GM12878 (cell line): Measurements from ENCODE around the gene SYCP3. TPM values are rescaled to one million over a fixed set of nuclear protein-coding genes. Genes with fewer than 3 reads are reported as not detected.

Experiments
- ATAC-seq: fragments of 200-7000 bp; cut with Tn5 transposase; 3 replicates; pipeline ENCODE4 v1.9.1; 2020; ENCODE audit warnings: mild to moderate bottlenecking, moderate library complexity
- BruUV-seq: library from RNA; stranded (reverse); fragments of 400-500 nt; replicated peaks from 2 replicates; lab custom pipeline; 2021; lab: Mats Ljungman, UMichigan
- CTCF ChIA-PET: fragments of 300-600 bp; sonication (Branson Sonifier 250); formaldehyde crosslinking; extraction: SDS; loops from one replicate; lab custom pipeline; 2021; ENCODE audit warnings: inconsistent platforms; lab: Yijun Ruan, JAX
- POLR2A ChIA-PET: fragments of 350-600 bp; formaldehyde crosslinking; extraction: SDS; loops from one replicate; lab custom pipeline; 2021; ENCODE audit warnings: inconsistent platforms; lab: Charles Lee
- RAD21 ChIA-PET: fragments of 300-600 bp; sonication (Branson Sonifier 250); formaldehyde crosslinking; loops from one replicate; lab custom pipeline; 2023; ENCODE audit warnings: antibody characterized with exemption; ENCODE audit not compliant: unreplicated experiment; lab: Charles Lee
- SMC1A ChIA-PET: fragments of 300-600 bp; sonication (Branson Sonifier 250); formaldehyde crosslinking; loops from one replicate; lab custom pipeline; 2023; ENCODE audit not compliant: unreplicated experiment, uncharacterized antibody; lab: Charles Lee
- DNase-seq: peaks from one replicate; pipeline ENCODE4 v3.0.0-alpha.2; 2011; ENCODE audit warnings: low read depth, low spot score
- FAIRE-seq: peaks from 3 replicates; lab custom pipeline; 2011; peaks lifted over from hg19 to GRCh38; lab: Jason Lieb, UNC
- H2AFZ ChIP-seq: 2 replicates; pipeline ENCODE4 v1.6.0; 2011; ENCODE audit warnings: low read depth, low read length, control low read depth; ENCODE audit not compliant: control insufficient read depth
- H3K27ac ChIP-seq: 2 replicates; pipeline ENCODE4 v1.5.1; 2011; ENCODE audit warnings: control low read depth; ENCODE audit not compliant: control insufficient read depth, insufficient read depth
- H3K27me3 ChIP-seq, 2 experiments: replicated peaks in 1 of 2; 2 replicates each; pipeline versions ENCODE4 v1.6.0 to v1.6.1; 2011; ENCODE audit warnings: low read length in 1 of 2; ENCODE audit not compliant: control insufficient read depth in 2 of 2, insufficient read depth in 2 of 2
- H3K36me3 ChIP-seq, 2 experiments: 2 replicates each; pipeline ENCODE4 v1.5.1; 2011; ENCODE audit warnings: low read length in 1 of 2; ENCODE audit not compliant: control insufficient read depth in 2 of 2, insufficient read depth in 2 of 2
- H3K4me1 ChIP-seq: 2 replicates; pipeline ENCODE4 v1.6.1; 2011; ENCODE audit warnings: mild to moderate bottlenecking, low read length, moderate library complexity, mixed read lengths; ENCODE audit not compliant: control insufficient read depth, insufficient read depth
- H3K4me2 ChIP-seq: 2 replicates; pipeline ENCODE4 v1.6.0; 2011; ENCODE audit warnings: control low read depth; ENCODE audit not compliant: control insufficient read depth, insufficient read depth
- H3K4me3 ChIP-seq: fragments of 200-600 bp; sonication (generic); 2 replicates; pipeline ENCODE4 v1.5.1; 2016
- H3K79me2 ChIP-seq: 2 replicates; pipeline ENCODE4 v1.6.0; 2011; ENCODE audit warnings: low read length; ENCODE audit not compliant: control insufficient read depth, insufficient read depth
- H3K9ac ChIP-seq: 2 replicates; pipeline ENCODE4 v1.8.0; 2011; ENCODE audit warnings: low read length, control low read depth, mixed read lengths; ENCODE audit not compliant: control insufficient read depth, insufficient read depth
- H3K9me3 ChIP-seq: replicated peaks from 3 replicates; pipeline ENCODE4 v1.5.1; 2011; ENCODE audit warnings: mild to moderate bottlenecking, low read length; ENCODE audit not compliant: control insufficient read depth, insufficient read depth
- H4K20me1 ChIP-seq: 2 replicates; pipeline ENCODE4 v1.6.0; 2011; ENCODE audit not compliant: control insufficient read depth, insufficient read depth
- ASH2L ChIP-seq: fragments of 300-600, 200-600 bp; sonication (generic); IDR thresholded peaks from 2 replicates; pipeline ENCODE4 v1.6.1; 2017; ENCODE audit warnings: low read depth, mild to moderate bottlenecking, borderline replicate concordance
- BCLAF1 ChIP-seq: fragments of 450-650 bp; IDR thresholded peaks from 2 replicates; pipeline ENCODE4 v1.6.1; 2017; ENCODE audit warnings: antibody characterized with exemption, mild to moderate bottlenecking, moderate library complexity
- BRCA1 ChIP-seq: IDR thresholded peaks from 2 replicates; pipeline ENCODE4 v1.6.1; 2011; ENCODE audit warnings: low read depth, low read length, improper control_type of control experiment
- CBFB ChIP-seq: IDR thresholded peaks from 2 replicates; pipeline ENCODE4 v1.6.1; 2016; ENCODE audit warnings: antibody characterized with exemption, low read depth
- CEBPB ChIP-seq, 2 experiments: fragments of 150-350 bp in 1 of 2; IDR thresholded peaks; 2 replicates each; pipeline ENCODE4 v1.6.1; 2012 to 2014; ENCODE audit warnings: low read depth in 2 of 2, low read length in 2 of 2, borderline replicate concordance in 1 of 2, inconsistent platforms in 1 of 2
- NFXL1 ChIP-seq: fragments of 450-650 bp; IDR thresholded peaks from 2 replicates; pipeline ENCODE4 v1.6.1; 2017; ENCODE audit warnings: antibody characterized with exemption, mild to moderate bottlenecking, borderline replicate concordance
- RAD21 ChIP-seq: IDR thresholded peaks from 2 replicates; pipeline ENCODE4 v1.6.1; 2011; ENCODE audit warnings: mild to moderate bottlenecking, low read depth, low read length, moderate library complexity; ENCODE audit not compliant: insufficient read depth
- RCOR1 ChIP-seq: conservative IDR thresholded peaks from 2 replicates; pipeline ENCODE4 v1.6.1; 2012; ENCODE audit warnings: low read depth, low read length, improper control_type of control experiment
- RFX5 ChIP-seq: IDR thresholded peaks from 2 replicates; pipeline ENCODE4 v1.6.1; 2011; ENCODE audit warnings: low read depth, low read length, improper control_type of control experiment
- SIN3A ChIP-seq: IDR thresholded peaks from 2 replicates; pipeline ENCODE4 v1.6.1; 2012; ENCODE audit warnings: low read depth, low read length, improper control_type of control experiment
- SIX5 ChIP-seq: IDR thresholded peaks from 2 replicates; pipeline ENCODE4 v1.6.1; 2011; ENCODE audit warnings: mild to moderate bottlenecking, low read depth, low read length, moderate library complexity; ENCODE audit not compliant: severe bottlenecking
- SKIL ChIP-seq: fragments of 450-650 bp; IDR thresholded peaks from 2 replicates; pipeline ENCODE4 v1.6.1; 2017; ENCODE audit warnings: mild to moderate bottlenecking, low read depth, inconsistent platforms; ENCODE audit not compliant: poor library complexity, severe bottlenecking
- STAT3 ChIP-seq: IDR thresholded peaks from 2 replicates; pipeline ENCODE4 v1.6.1; 2011; ENCODE audit warnings: low read depth, low read length, improper control_type of control experiment
- ZSCAN29 ChIP-seq: fragments of 450-650 bp; IDR thresholded peaks from 2 replicates; pipeline ENCODE4 v1.6.1; 2017; ENCODE audit warnings: mild to moderate bottlenecking, moderate library complexity
- WGBS: methylation state at CpG from one replicate; pipeline ENCODE4 v1.1.6; 2016; ENCODE audit warnings: low lambda C conversion rate; ENCODE audit not compliant: insufficient replicate concordance, insufficient coverage; ENCODE audit errors: missing lambda C conversion rate; 5-methylcytosine and 5-hydroxymethylcytosine counted together
- in situ Hi-C: fragments of 300-500 bp; cut with MboI; formaldehyde crosslinking; loops from 9 replicates; pipeline ENCODE4 v1.14.3; 2018; ENCODE audit warnings: mixed read lengths
- intact Hi-C: fragments of 100-400 bp; cut with micrococcal nuclease; formaldehyde crosslinking; loops from one replicate; pipeline ENCODE4 v1.14.2; 2022; ENCODE audit not compliant: unreplicated experiment
- polyA plus RNA-seq, 11 experiments: library from polyadenylated mRNA; depleted of rRNA in 4 of 11; unstranded in 6 of 11; stranded (reverse) in 5 of 11; fragments of >200 nt; fragmentation: Nextera tagmentation in 4 of 11; fragmentation: Illumina TruSeq in 1 of 11; extraction: Ambion mirVana in 4 of 11; extraction: Trizol in 1 of 11; gene quantifications; 1 replicate in 1 of 11; 2 replicates in 10 of 11; pipeline versions ENCODE4 v1.2.1 to v1.2.3, GENCODE V29; 2011 to 2016; ENCODE audit warnings: inconsistent platforms in 2 of 11, missing spikeins in 2 of 11, low read depth in 1 of 11
- total RNA-seq, 4 experiments: library from RNA; depleted of rRNA in 3 of 4; stranded (reverse); fragments of >200 nt in 3 of 4; fragmentation: Illumina TruSeq in 1 of 4; extraction: Trizol in 1 of 4; gene quantifications; 2 replicates each; pipeline versions ENCODE4 v1.2.1 to v1.2.3, GENCODE V29; 2013 to 2021
- TF ChIP-seq, protein P1 (sequence below): fragments of 450-650 bp; IDR thresholded peaks from 2 replicates; pipeline ENCODE4 v1.6.1; 2018; ENCODE audit warnings: borderline replicate concordance, mild to moderate bottlenecking; ENCODE audit not compliant: partially characterized antibody

Gene SYCP3
- total and polyA plus RNA-seq, 10 of the 15 experiments (the other 5 are each of a cell fraction or from before 2014, with no cell fraction given), result 0.08 to 0.58 (median 0.21) TPM

- SMC1A ChIA-PET, result interaction anchor here (2.1 to 3.3 kb wide), 4 partner anchors 9 to 52 kb away, joined by 4 to 15 read pairs (median 11); no protein-coding TSS in a partner anchor
- intact Hi-C loops (loop anchor here (10.0 kb wide), 2 partner anchors 287 to 1037 kb away; partner anchors contain the start of gene WASHC3), in situ Hi-C loops (loop anchor here (10.0 kb wide), 1 partner anchor 57 kb away; the partner anchor contains the start of gene GNPTAB)
- CTCF ChIA-PET, result interaction anchor here (1.0 to 7.6 kb wide), 8 partner anchors 10 to 363 kb away, joined by 3 to 63 read pairs (median 4); partner anchors contain the start of gene GNPTAB
- no peak overlapping the region for H3K4me2 ChIP-seq
- FAIRE-seq (no peak), DNase-seq (no peak), ATAC-seq (no peak)
- no peak overlapping the region for H3K4me3 ChIP-seq
- H4K20me1 ChIP-seq, result no peaks in the 10 kb centered on the region
- peaks cover 3 to 9% of the 10 kb centered on the region in 2 experiments; a peak in 3 of 4 replicates for H3K36me3 ChIP-seq
- no peaks in the 10 kb centered on the region for H3K4me1 ChIP-seq
- no peak overlapping the region for H2AFZ ChIP-seq
- H3K79me2 ChIP-seq, result no peaks in the 10 kb centered on the region
- H3K27ac ChIP-seq, result no peak overlapping the region
- H3K27me3 ChIP-seq, result no peaks in the 10 kb centered on the region
- H3K9ac ChIP-seq, result no peak overlapping the region
- BruUV-seq, result no TSS peak
- no peaks in the 10 kb centered on the region; the same call in 2 of the 3 replicates for H3K9me3 ChIP-seq
- 75% methylated on average over 4 of the region's 4 CpGs for WGBS
- RAD21 ChIA-PET, result interaction anchor here (2.7 kb wide), 1 partner anchor 52 kb away, joined by 9 read pairs; no protein-coding TSS in a partner anchor
- POLR2A ChIA-PET, result interaction anchor here (0.5 to 1.0 kb wide), 2 partner anchors 50 to 131 kb away, joined by 3 to 4 read pairs; no protein-coding TSS in a partner anchor
- TF ChIP-seq BRCA1 (no peak), STAT3 (no peak), SKIL (no peak), NFXL1 (no peak), SIN3A (no peak), CEBPB (IDR thresholded peaks at IDR 0.05; ENCODE audit: borderline replicate concordance in 1 of 2, low read depth in 2 of 2, low read length in 2 of 2) (no peak), RFX5 (no peak), CBFB (no peak), RCOR1 (no peak), BCLAF1 (no peak), ZSCAN29 (no peak), RAD21 (no peak), ASH2L (no peak), SIX5 (no peak)
- TF ChIP-seq, protein P1, sequence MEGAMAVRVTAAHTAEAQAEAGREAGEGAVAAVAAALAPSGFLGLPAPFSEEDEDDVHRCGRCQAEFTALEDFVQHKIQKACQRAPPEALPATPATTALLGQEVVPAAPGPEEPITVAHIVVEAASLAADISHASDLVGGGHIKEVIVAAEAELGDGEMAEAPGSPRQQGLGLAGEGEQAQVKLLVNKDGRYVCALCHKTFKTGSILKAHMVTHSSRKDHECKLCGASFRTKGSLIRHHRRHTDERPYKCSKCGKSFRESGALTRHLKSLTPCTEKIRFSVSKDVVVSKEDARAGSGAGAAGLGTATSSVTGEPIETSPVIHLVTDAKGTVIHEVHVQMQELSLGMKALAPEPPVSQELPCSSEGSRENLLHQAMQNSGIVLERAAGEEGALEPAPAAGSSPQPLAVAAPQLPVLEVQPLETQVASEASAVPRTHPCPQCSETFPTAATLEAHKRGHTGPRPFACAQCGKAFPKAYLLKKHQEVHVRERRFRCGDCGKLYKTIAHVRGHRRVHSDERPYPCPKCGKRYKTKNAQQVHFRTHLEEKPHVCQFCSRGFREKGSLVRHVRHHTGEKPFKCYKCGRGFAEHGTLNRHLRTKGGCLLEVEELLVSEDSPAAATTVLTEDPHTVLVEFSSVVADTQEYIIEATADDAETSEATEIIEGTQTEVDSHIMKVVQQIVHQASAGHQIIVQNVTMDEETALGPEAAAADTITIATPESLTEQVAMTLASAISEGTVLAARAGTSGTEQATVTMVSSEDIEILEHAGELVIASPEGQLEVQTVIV, result no peak
Measured at GRCh38 chr12:101777978-101778377, 38.7 kb upstream of the SYCP3 start.
